Measurements from ENCODE around the gene DYNC2I2. TPM values are rescaled to one million over a fixed set of nuclear protein-coding genes. Genes with fewer than 3 reads are reported as not detected.
A peak's percentile ranks its signal among the peaks of the same experiment; 100 is the strongest.

Gene DYNC2I2
- total RNA-seq, 1 experiment from 2014 or later, result 71.1 TPM

DNA sequence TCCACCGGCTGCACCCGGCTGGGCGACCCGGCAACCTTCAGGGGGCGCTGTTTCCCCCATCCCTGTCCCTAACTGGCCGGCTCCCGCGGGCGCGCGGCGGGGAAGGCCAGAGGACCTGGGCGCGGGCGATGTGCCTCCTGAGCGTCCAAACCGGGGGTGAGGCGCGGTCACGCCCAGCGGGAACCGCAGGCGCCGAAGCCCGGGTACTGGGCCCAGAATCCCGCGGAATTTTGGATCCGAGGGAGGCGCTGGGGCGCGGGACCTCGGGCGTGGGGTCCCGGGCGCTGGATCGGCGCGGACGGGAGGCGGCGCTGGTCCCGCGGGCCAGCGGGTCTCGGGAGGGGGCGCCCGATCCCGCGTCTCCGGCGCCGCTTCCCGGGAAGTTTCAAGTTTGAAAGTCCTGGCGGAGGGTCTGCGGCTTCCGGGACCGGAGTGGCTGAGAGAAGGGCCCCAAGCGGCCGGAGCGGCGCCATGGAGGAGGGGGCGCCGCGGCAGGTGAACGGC lies 45.9 kb upstream of the DYNC2I2 start, which contains the start of gene PKN3 (continued):
- TF ChIP-seq, protein P1, sequence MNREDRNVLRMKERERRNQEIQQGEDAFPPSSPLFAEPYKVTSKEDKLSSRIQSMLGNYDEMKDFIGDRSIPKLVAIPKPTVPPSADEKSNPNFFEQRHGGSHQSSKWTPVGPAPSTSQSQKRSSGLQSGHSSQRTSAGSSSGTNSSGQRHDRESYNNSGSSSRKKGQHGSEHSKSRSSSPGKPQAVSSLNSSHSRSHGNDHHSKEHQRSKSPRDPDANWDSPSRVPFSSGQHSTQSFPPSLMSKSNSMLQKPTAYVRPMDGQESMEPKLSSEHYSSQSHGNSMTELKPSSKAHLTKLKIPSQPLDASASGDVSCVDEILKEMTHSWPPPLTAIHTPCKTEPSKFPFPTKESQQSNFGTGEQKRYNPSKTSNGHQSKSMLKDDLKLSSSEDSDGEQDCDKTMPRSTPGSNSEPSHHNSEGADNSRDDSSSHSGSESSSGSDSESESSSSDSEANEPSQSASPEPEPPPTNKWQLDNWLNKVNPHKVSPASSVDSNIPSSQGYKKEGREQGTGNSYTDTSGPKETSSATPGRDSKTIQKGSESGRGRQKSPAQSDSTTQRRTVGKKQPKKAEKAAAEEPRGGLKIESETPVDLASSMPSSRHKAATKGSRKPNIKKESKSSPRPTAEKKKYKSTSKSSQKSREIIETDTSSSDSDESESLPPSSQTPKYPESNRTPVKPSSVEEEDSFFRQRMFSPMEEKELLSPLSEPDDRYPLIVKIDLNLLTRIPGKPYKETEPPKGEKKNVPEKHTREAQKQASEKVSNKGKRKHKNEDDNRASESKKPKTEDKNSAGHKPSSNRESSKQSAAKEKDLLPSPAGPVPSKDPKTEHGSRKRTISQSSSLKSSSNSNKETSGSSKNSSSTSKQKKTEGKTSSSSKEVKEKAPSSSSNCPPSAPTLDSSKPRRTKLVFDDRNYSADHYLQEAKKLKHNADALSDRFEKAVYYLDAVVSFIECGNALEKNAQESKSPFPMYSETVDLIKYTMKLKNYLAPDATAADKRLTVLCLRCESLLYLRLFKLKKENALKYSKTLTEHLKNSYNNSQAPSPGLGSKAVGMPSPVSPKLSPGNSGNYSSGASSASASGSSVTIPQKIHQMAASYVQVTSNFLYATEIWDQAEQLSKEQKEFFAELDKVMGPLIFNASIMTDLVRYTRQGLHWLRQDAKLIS (CRISPR knock-in tag; IDR thresholded peaks at IDR 0.05; ENCODE audit: borderline replicate concordance), result no peak
- 0 out of 2 replicates have a peak, but pooled peaks have one; percentile 18 for TF ChIP-seq ZNF121 (CRISPR knock-in tag; IDR thresholded peaks at IDR 0.05)
- TF ChIP-seq, protein P2, sequence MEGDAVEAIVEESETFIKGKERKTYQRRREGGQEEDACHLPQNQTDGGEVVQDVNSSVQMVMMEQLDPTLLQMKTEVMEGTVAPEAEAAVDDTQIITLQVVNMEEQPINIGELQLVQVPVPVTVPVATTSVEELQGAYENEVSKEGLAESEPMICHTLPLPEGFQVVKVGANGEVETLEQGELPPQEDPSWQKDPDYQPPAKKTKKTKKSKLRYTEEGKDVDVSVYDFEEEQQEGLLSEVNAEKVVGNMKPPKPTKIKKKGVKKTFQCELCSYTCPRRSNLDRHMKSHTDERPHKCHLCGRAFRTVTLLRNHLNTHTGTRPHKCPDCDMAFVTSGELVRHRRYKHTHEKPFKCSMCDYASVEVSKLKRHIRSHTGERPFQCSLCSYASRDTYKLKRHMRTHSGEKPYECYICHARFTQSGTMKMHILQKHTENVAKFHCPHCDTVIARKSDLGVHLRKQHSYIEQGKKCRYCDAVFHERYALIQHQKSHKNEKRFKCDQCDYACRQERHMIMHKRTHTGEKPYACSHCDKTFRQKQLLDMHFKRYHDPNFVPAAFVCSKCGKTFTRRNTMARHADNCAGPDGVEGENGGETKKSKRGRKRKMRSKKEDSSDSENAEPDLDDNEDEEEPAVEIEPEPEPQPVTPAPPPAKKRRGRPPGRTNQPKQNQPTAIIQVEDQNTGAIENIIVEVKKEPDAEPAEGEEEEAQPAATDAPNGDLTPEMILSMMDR (IDR thresholded peaks at IDR 0.05), result peak; percentile 96
- no peak for TF ChIP-seq ZNF317 (CRISPR knock-in tag; IDR thresholded peaks at IDR 0.05; ENCODE audit: borderline replicate concordance, low read depth)
- TF ChIP-seq, protein P3, sequence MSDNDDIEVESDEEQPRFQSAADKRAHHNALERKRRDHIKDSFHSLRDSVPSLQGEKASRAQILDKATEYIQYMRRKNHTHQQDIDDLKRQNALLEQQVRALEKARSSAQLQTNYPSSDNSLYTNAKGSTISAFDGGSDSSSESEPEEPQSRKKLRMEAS (CRISPR knock-in tag; IDR thresholded peaks at IDR 0.05), result peak; percentile 38; the same call in 1 of the 2 replicates
- TF ChIP-seq ETV6 (CRISPR knock-in tag; IDR thresholded peaks at IDR 0.05), result peak; percentile 73; the same call in 1 of the 2 replicates
- TF ChIP-seq, protein P4, sequence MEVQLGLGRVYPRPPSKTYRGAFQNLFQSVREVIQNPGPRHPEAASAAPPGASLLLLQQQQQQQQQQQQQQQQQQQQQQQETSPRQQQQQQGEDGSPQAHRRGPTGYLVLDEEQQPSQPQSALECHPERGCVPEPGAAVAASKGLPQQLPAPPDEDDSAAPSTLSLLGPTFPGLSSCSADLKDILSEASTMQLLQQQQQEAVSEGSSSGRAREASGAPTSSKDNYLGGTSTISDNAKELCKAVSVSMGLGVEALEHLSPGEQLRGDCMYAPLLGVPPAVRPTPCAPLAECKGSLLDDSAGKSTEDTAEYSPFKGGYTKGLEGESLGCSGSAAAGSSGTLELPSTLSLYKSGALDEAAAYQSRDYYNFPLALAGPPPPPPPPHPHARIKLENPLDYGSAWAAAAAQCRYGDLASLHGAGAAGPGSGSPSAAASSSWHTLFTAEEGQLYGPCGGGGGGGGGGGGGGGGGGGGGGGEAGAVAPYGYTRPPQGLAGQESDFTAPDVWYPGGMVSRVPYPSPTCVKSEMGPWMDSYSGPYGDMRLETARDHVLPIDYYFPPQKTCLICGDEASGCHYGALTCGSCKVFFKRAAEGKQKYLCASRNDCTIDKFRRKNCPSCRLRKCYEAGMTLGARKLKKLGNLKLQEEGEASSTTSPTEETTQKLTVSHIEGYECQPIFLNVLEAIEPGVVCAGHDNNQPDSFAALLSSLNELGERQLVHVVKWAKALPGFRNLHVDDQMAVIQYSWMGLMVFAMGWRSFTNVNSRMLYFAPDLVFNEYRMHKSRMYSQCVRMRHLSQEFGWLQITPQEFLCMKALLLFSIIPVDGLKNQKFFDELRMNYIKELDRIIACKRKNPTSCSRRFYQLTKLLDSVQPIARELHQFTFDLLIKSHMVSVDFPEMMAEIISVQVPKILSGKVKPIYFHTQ (CRISPR knock-in tag; IDR thresholded peaks at IDR 0.05), result no peak
- TF ChIP-seq ZNF416 (CRISPR knock-in tag; IDR thresholded peaks at IDR 0.05), result 0 out of 2 replicates have a peak, but pooled peaks have one; percentile 45
- TF ChIP-seq, protein P5, sequence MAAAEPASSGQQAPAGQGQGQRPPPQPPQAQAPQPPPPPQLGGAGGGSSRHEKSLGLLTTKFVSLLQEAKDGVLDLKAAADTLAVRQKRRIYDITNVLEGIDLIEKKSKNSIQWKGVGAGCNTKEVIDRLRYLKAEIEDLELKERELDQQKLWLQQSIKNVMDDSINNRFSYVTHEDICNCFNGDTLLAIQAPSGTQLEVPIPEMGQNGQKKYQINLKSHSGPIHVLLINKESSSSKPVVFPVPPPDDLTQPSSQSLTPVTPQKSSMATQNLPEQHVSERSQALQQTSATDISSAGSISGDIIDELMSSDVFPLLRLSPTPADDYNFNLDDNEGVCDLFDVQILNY (CRISPR knock-in tag; IDR thresholded peaks at IDR 0.05), result peak; percentile 63; the same call in 1 of the 2 replicates
- 0 out of 2 replicates have a peak, but pooled peaks have one; percentile 11 for TF ChIP-seq FOXP1 (CRISPR knock-in tag; IDR thresholded peaks at IDR 0.05; ENCODE audit: borderline replicate concordance)
- 0 out of 2 replicates have a peak, but pooled peaks have one; percentile 64 for TF ChIP-seq FOXK1 (CRISPR knock-in tag; IDR thresholded peaks at IDR 0.05)
- no peak for TF ChIP-seq IRF2 (CRISPR knock-in tag; IDR thresholded peaks at IDR 0.05; ENCODE audit: borderline replicate concordance, low read depth)
- TF ChIP-seq, protein P6, sequence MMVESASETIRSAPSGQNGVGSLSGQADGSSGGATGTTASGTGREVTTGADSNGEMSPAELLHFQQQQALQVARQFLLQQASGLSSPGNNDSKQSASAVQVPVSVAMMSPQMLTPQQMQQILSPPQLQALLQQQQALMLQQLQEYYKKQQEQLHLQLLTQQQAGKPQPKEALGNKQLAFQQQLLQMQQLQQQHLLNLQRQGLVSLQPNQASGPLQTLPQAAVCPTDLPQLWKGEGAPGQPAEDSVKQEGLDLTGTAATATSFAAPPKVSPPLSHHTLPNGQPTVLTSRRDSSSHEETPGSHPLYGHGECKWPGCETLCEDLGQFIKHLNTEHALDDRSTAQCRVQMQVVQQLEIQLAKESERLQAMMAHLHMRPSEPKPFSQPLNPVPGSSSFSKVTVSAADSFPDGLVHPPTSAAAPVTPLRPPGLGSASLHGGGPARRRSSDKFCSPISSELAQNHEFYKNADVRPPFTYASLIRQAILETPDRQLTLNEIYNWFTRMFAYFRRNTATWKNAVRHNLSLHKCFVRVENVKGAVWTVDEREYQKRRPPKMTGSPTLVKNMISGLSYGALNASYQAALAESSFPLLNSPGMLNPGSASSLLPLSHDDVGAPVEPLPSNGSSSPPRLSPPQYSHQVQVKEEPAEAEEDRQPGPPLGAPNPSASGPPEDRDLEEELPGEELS (CRISPR knock-in tag; IDR thresholded peaks at IDR 0.05), result peak; percentile 83; the same call in 1 of the 2 replicates

Measured in WTC11 (cell line).